GM12878 (cell line): ENCODE measurements around the gene SEMA3G. TPM values are rescaled to one million over a fixed set of nuclear protein-coding genes. Genes with fewer than 3 reads are reported as not detected.
A peak's percentile ranks its signal among the peaks of the same experiment; 100 is the strongest.

Experiments
- ATAC-seq: fragments of 200-7000 bp; cut with Tn5 transposase; 3 replicates; pipeline ENCODE4 v1.9.1; 2020; ENCODE audit warnings: mild to moderate bottlenecking, moderate library complexity
- BruUV-seq: library from RNA; stranded (reverse); fragments of 400-500 nt; replicated peaks from 2 replicates; lab custom pipeline; 2021; lab: Mats Ljungman, UMichigan
- CTCF ChIA-PET: fragments of 300-600 bp; sonication (Branson Sonifier 250); formaldehyde crosslinking; extraction: SDS; loops from one replicate; lab custom pipeline; 2021; ENCODE audit warnings: inconsistent platforms; lab: Yijun Ruan, JAX
- POLR2A ChIA-PET: fragments of 350-600 bp; formaldehyde crosslinking; extraction: SDS; loops from one replicate; lab custom pipeline; 2021; ENCODE audit warnings: inconsistent platforms; lab: Charles Lee
- RAD21 ChIA-PET: fragments of 300-600 bp; sonication (Branson Sonifier 250); formaldehyde crosslinking; loops from one replicate; lab custom pipeline; 2023; ENCODE audit warnings: antibody characterized with exemption; ENCODE audit not compliant: unreplicated experiment; lab: Charles Lee
- SMC1A ChIA-PET: fragments of 300-600 bp; sonication (Branson Sonifier 250); formaldehyde crosslinking; loops from one replicate; lab custom pipeline; 2023; ENCODE audit not compliant: unreplicated experiment, uncharacterized antibody; lab: Charles Lee
- DNase-seq: peaks from one replicate; pipeline ENCODE4 v3.0.0-alpha.2; 2011; ENCODE audit warnings: low read depth, low spot score
- FAIRE-seq: peaks from 3 replicates; lab custom pipeline; 2011; peaks lifted over from hg19 to GRCh38; lab: Jason Lieb, UNC
- H2AFZ ChIP-seq: 2 replicates; pipeline ENCODE4 v1.6.0; 2011; ENCODE audit warnings: low read depth, low read length, control low read depth; ENCODE audit not compliant: control insufficient read depth
- H3K27ac ChIP-seq: 2 replicates; pipeline ENCODE4 v1.5.1; 2011; ENCODE audit warnings: control low read depth; ENCODE audit not compliant: control insufficient read depth, insufficient read depth
- H3K27me3 ChIP-seq, 2 experiments: replicated peaks in 1 of 2; 2 replicates each; pipeline versions ENCODE4 v1.6.0 to v1.6.1; 2011; ENCODE audit warnings: low read length in 1 of 2; ENCODE audit not compliant: control insufficient read depth in 2 of 2, insufficient read depth in 2 of 2
- H3K36me3 ChIP-seq, 2 experiments: 2 replicates each; pipeline ENCODE4 v1.5.1; 2011; ENCODE audit warnings: low read length in 1 of 2; ENCODE audit not compliant: control insufficient read depth in 2 of 2, insufficient read depth in 2 of 2
- H3K4me1 ChIP-seq: 2 replicates; pipeline ENCODE4 v1.6.1; 2011; ENCODE audit warnings: mild to moderate bottlenecking, low read length, moderate library complexity, mixed read lengths; ENCODE audit not compliant: control insufficient read depth, insufficient read depth
- H3K4me2 ChIP-seq: 2 replicates; pipeline ENCODE4 v1.6.0; 2011; ENCODE audit warnings: control low read depth; ENCODE audit not compliant: control insufficient read depth, insufficient read depth
- H3K4me3 ChIP-seq: fragments of 200-600 bp; sonication (generic); 2 replicates; pipeline ENCODE4 v1.5.1; 2016
- H3K79me2 ChIP-seq: 2 replicates; pipeline ENCODE4 v1.6.0; 2011; ENCODE audit warnings: low read length; ENCODE audit not compliant: control insufficient read depth, insufficient read depth
- H3K9ac ChIP-seq: 2 replicates; pipeline ENCODE4 v1.8.0; 2011; ENCODE audit warnings: low read length, control low read depth, mixed read lengths; ENCODE audit not compliant: control insufficient read depth, insufficient read depth
- H3K9me3 ChIP-seq: replicated peaks from 3 replicates; pipeline ENCODE4 v1.5.1; 2011; ENCODE audit warnings: mild to moderate bottlenecking, low read length; ENCODE audit not compliant: control insufficient read depth, insufficient read depth
- H4K20me1 ChIP-seq: 2 replicates; pipeline ENCODE4 v1.6.0; 2011; ENCODE audit not compliant: control insufficient read depth, insufficient read depth
- ATF2 ChIP-seq: IDR thresholded peaks from 2 replicates; pipeline ENCODE4 v1.6.1; 2012; ENCODE audit warnings: low read length, inconsistent platforms
- NKRF ChIP-seq: fragments of 450-650 bp; conservative IDR thresholded peaks from 2 replicates; pipeline ENCODE4 v1.6.1; 2017; ENCODE audit warnings: mild to moderate bottlenecking, moderate library complexity
- POLR2AphosphoS5 ChIP-seq: IDR thresholded peaks from 2 replicates; pipeline ENCODE4 v1.6.1; 2011; ENCODE audit warnings: mild to moderate bottlenecking, low read length, inconsistent platforms
- SUZ12 ChIP-seq: fragments of 200-600 bp; sonication (generic); IDR thresholded peaks from one replicate; pipeline ENCODE4 v1.6.1; 2018; ENCODE audit warnings: antibody characterized with exemption, mild to moderate bottlenecking; ENCODE audit not compliant: unreplicated experiment
- YBX1 ChIP-seq: fragments of 450-650 bp; IDR thresholded peaks from 2 replicates; pipeline ENCODE4 v1.6.1; 2016; ENCODE audit warnings: antibody characterized with exemption
- WGBS: methylation state at CpG from one replicate; pipeline ENCODE4 v1.1.6; 2016; ENCODE audit warnings: low lambda C conversion rate; ENCODE audit not compliant: insufficient replicate concordance, insufficient coverage; ENCODE audit errors: missing lambda C conversion rate; 5-methylcytosine and 5-hydroxymethylcytosine counted together
- in situ Hi-C: fragments of 300-500 bp; cut with MboI; formaldehyde crosslinking; loops from 9 replicates; pipeline ENCODE4 v1.14.3; 2018; ENCODE audit warnings: mixed read lengths
- intact Hi-C: fragments of 100-400 bp; cut with micrococcal nuclease; formaldehyde crosslinking; loops from one replicate; pipeline ENCODE4 v1.14.2; 2022; ENCODE audit not compliant: unreplicated experiment
- polyA plus RNA-seq, 11 experiments: library from polyadenylated mRNA; depleted of rRNA in 4 of 11; unstranded in 6 of 11; stranded (reverse) in 5 of 11; fragments of >200 nt; fragmentation: Nextera tagmentation in 4 of 11; fragmentation: Illumina TruSeq in 1 of 11; extraction: Ambion mirVana in 4 of 11; extraction: Trizol in 1 of 11; gene quantifications; 1 replicate in 1 of 11; 2 replicates in 10 of 11; pipeline versions ENCODE4 v1.2.1 to v1.2.3, GENCODE V29; 2011 to 2016; ENCODE audit warnings: inconsistent platforms in 2 of 11, missing spikeins in 2 of 11, low read depth in 1 of 11
- total RNA-seq, 4 experiments: library from RNA; depleted of rRNA in 3 of 4; stranded (reverse); fragments of >200 nt in 3 of 4; fragmentation: Illumina TruSeq in 1 of 4; extraction: Trizol in 1 of 4; gene quantifications; 2 replicates each; pipeline versions ENCODE4 v1.2.1 to v1.2.3, GENCODE V29; 2013 to 2021
- TF ChIP-seq, protein P1 (sequence below): fragments of 450-650 bp; IDR thresholded peaks from 2 replicates; pipeline ENCODE4 v1.6.1; 2017; ENCODE audit warnings: mild to moderate bottlenecking, moderate library complexity
- TF ChIP-seq, protein P2 (sequence below): IDR thresholded peaks from 2 replicates; pipeline ENCODE4 v1.6.1; 2012; ENCODE audit warnings: low read depth, low read length, improper control_type of control experiment

Gene SEMA3G
- total and polyA plus RNA-seq, 10 of the 15 experiments (the other 5 are each of a cell fraction or from before 2014, with no cell fraction given): 0.03 to 0.04 TPM; not detected in 8

- Histone ChIP-seq H3K4me3 (no peak overlapping the region), H2AFZ (no peak overlapping the region), H4K20me1 (no peaks in the 10 kb centered on the region), H3K27me3 (no peaks in the 10 kb centered on the region), H3K9ac (no peak overlapping the region), H3K79me2 (no peaks in the 10 kb centered on the region), H3K36me3 (peaks cover 5 to 14% of the 10 kb centered on the region in 2 experiments), H3K9me3 (no peaks in the 10 kb centered on the region), H3K4me2 (no peak overlapping the region), H3K4me1 (no peaks in the 10 kb centered on the region), H3K27ac (no peak overlapping the region)
- peak; percentile 35; the same call in 1 of the 2 replicates for TF ChIP-seq POLR2AphosphoS5
- no peak for TF ChIP-seq SUZ12
- intact Hi-C loops (no loop called here), in situ Hi-C loops (no loop called here)
- SMC1A ChIA-PET: no interaction called here
- FAIRE-seq: no peak
- POLR2A ChIA-PET: no interaction called here
- CTCF ChIA-PET: no interaction called here
- DNase-seq: no peak
- no TSS peak for BruUV-seq
- 98% methylated on average over 6 of the region's 6 CpGs for WGBS
- RAD21 ChIA-PET: interaction anchor here (1.0 kb wide), 1 partner anchor 396 kb away, joined by 3 read pairs; no protein-coding TSS in a partner anchor
- ATAC-seq: no peak
Measured at GRCh38 chr3:52399593-52399992, 45.3 kb downstream of the SEMA3G start.

DNA sequence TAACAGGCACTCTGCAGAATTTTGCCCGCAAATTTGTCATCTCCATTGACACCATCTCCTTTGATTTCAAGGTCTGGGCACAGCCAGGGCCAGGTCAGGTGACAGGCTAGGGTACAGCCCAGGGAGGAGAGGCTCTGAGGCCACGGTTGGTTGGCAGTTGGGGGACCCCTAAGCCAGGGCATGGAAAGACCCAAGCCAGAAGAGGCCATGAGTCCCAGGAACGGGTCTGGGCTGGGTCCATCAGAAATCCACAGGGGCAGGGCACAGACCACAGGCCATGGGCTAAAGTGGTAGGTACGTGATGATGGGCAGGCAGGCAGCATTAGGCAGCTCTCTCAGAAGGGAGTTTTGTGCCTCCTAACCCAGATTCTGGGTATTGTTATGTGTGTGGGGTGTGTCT, 45.8 kb downstream of the SEMA3G start:
- H3K4me2 ChIP-seq: no peak overlapping the region
- FAIRE-seq (no peak), ATAC-seq (no peak), DNase-seq (no peak)
- H3K27ac ChIP-seq: no peak overlapping the region
- no peaks in the 10 kb centered on the region for H3K4me1 ChIP-seq
- no peak overlapping the region for H3K9ac ChIP-seq
- ChIA-PET POLR2A (no interaction called here), SMC1A (interaction anchor here (0.6 kb wide), 1 partner anchor 159 kb away, joined by 3 read pairs; no protein-coding TSS in a partner anchor), CTCF (interaction anchor here (1.4 kb wide), 1 partner anchor 14 kb away, joined by 6 read pairs; no protein-coding TSS in a partner anchor), RAD21 (interaction anchor here (1.0 kb wide), 1 partner anchor 395 kb away, joined by 3 read pairs; no protein-coding TSS in a partner anchor)
- no TSS peak for BruUV-seq
- no peaks in the 10 kb centered on the region for H3K27me3 ChIP-seq
- intact Hi-C loops (no loop called here), in situ Hi-C loops (no loop called here)
- peaks cover 5 to 14% of the 10 kb centered on the region in 2 experiments for H3K36me3 ChIP-seq
- H3K79me2 ChIP-seq: no peaks in the 10 kb centered on the region
- H3K9me3 ChIP-seq: no peaks in the 10 kb centered on the region
- H4K20me1 ChIP-seq: no peaks in the 10 kb centered on the region
- no peak overlapping the region for H2AFZ ChIP-seq
- H3K4me3 ChIP-seq: no peak overlapping the region
- 83% methylated on average over 4 of the region's 4 CpGs for WGBS
- TF ChIP-seq, protein P1, sequence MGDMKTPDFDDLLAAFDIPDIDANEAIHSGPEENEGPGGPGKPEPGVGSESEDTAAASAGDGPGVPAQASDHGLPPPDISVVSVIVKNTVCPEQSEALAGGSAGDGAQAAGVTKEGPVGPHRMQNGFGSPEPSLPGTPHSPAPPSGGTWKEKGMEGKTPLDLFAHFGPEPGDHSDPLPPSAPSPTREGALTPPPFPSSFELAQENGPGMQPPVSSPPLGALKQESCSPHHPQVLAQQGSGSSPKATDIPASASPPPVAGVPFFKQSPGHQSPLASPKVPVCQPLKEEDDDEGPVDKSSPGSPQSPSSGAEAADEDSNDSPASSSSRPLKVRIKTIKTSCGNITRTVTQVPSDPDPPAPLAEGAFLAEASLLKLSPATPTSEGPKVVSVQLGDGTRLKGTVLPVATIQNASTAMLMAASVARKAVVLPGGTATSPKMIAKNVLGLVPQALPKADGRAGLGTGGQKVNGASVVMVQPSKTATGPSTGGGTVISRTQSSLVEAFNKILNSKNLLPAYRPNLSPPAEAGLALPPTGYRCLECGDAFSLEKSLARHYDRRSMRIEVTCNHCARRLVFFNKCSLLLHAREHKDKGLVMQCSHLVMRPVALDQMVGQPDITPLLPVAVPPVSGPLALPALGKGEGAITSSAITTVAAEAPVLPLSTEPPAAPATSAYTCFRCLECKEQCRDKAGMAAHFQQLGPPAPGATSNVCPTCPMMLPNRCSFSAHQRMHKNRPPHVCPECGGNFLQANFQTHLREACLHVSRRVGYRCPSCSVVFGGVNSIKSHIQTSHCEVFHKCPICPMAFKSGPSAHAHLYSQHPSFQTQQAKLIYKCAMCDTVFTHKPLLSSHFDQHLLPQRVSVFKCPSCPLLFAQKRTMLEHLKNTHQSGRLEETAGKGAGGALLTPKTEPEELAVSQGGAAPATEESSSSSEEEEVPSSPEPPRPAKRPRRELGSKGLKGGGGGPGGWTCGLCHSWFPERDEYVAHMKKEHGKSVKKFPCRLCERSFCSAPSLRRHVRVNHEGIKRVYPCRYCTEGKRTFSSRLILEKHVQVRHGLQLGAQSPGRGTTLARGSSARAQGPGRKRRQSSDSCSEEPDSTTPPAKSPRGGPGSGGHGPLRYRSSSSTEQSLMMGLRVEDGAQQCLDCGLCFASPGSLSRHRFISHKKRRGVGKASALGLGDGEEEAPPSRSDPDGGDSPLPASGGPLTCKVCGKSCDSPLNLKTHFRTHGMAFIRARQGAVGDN: no peak
- no peak for TF ChIP-seq NKRF
- TF ChIP-seq YBX1: no peak
- TF ChIP-seq, protein P2, sequence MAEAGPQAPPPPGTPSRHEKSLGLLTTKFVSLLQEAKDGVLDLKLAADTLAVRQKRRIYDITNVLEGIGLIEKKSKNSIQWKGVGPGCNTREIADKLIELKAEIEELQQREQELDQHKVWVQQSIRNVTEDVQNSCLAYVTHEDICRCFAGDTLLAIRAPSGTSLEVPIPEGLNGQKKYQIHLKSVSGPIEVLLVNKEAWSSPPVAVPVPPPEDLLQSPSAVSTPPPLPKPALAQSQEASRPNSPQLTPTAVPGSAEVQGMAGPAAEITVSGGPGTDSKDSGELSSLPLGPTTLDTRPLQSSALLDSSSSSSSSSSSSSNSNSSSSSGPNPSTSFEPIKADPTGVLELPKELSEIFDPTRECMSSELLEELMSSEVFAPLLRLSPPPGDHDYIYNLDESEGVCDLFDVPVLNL: no peak
- TF ChIP-seq ATF2: no peak
